Activated CD8-positive, alpha-beta T cell treated with anti-CD3 and anti-CD28 coated beads for 36 hours (primary cell): ENCODE data around the gene TRAPPC2L. TPM values are rescaled to one million over a fixed set of nuclear protein-coding genes. Genes with fewer than 3 reads are reported as not detected.

Source experiments
- ATAC-seq: fragments of 200-7000 bp; cut with Tn5 transposase; one replicate; pipeline ENCODE4 v1.10.0; 2021; ENCODE audit warnings: mild to moderate bottlenecking, moderate library complexity
- CTCF ChIA-PET: fragments of 350-600 bp; sonication (Branson Sonifier 250); formaldehyde crosslinking; loops from one replicate; lab custom pipeline; 2021; ENCODE audit warnings: antibody characterized with exemption; lab: Charles Lee
- POLR2A ChIA-PET: fragments of 350-600 bp; sonication (Branson Sonifier 250); formaldehyde crosslinking; loops from one replicate; lab custom pipeline; 2021; ENCODE audit warnings: antibody characterized with exemption; lab: Charles Lee
- DNase-seq: peaks from one replicate; pipeline ENCODE4 v3.0.0-alpha.2; 2020
- H3K27ac Mint-ChIP-seq: one replicate; pipeline ENCODE4 v1.8.0; 2021; ENCODE audit warnings: mild to moderate bottlenecking, mixed read lengths
- H3K27me3 Mint-ChIP-seq: one replicate; pipeline ENCODE4 v1.8.0; 2021; ENCODE audit warnings: mixed read lengths
- H3K36me3 Mint-ChIP-seq: one replicate; pipeline ENCODE4 v1.8.0; 2021; ENCODE audit warnings: low read depth, mixed read lengths
- H3K4me1 Mint-ChIP-seq: one replicate; pipeline ENCODE4 v1.8.0; 2021; ENCODE audit warnings: low read depth, mixed read lengths
- H3K4me3 Mint-ChIP-seq: one replicate; pipeline ENCODE4 v1.8.0; 2021; ENCODE audit warnings: mild to moderate bottlenecking, moderate library complexity, mixed read lengths
- H3K9me3 Mint-ChIP-seq: one replicate; pipeline ENCODE4 v1.8.0; 2021; ENCODE audit warnings: mixed read lengths
- CTCF ChIP-seq: fragments of 200-600 bp; IDR thresholded peaks from one replicate; pipeline ENCODE4 v1.8.0; 2022; ENCODE audit warnings: antibody characterized with exemption, mild to moderate bottlenecking
- intact Hi-C: fragments of 100-400 bp; cut with micrococcal nuclease; formaldehyde crosslinking; loops from one replicate; pipeline ENCODE4 v1.10.0; 2022
- total RNA-seq, 2 experiments: library from RNA; stranded (reverse); gene quantifications; one replicate each; pipeline ENCODE4 v1.2.3, GENCODE V29; 2021

TRAPPC2L gene
- total RNA-seq, 2 experiments from 2014 or later = 56.4 to 61.9 TPM

- DNase-seq (no peak), ATAC-seq (no peak)
- Mint-ChIP-seq H3K4me1 (no peaks in the 10 kb centered on the region), H3K4me3 (no peak overlapping the region), H3K9me3 (no peaks in the 10 kb centered on the region), H3K36me3 (no peaks in the 10 kb centered on the region), H3K27me3 (no peaks in the 10 kb centered on the region), H3K27ac (no peak overlapping the region)
- intact Hi-C loops = no loop called here
- ChIA-PET CTCF (interaction anchor here (1.3 kb wide), 1 partner anchor 19 kb away, joined by 4 read pairs; the partner anchor contains the start of genes GALNS and TRAPPC2L), POLR2A (interaction anchor here (0.8 kb wide), 1 partner anchor 11 kb away, joined by 4 read pairs; no protein-coding TSS in a partner anchor)
- no peak for TF ChIP-seq CTCF
These were observed 18.4 kb upstream of the TRAPPC2L start for GRCh38 chr16:88838566-88838965.

GRCh38 chr16:88839026-88839529, 17.8 kb upstream of the TRAPPC2L start:
- CTCF ChIA-PET = interaction anchor here (1.3 kb wide), 1 partner anchor 19 kb away, joined by 4 read pairs; the partner anchor contains the start of genes GALNS and TRAPPC2L
- H3K36me3 Mint-ChIP-seq = no peaks in the 10 kb centered on the region
- H3K27ac Mint-ChIP-seq = no peak overlapping the region

GRCh38 chr16:88839745-88840599, 17.0 kb upstream of the TRAPPC2L start:
- POLR2A ChIA-PET = interaction anchor here (0.5 kb wide), 1 partner anchor 873 kb away, joined by 3 read pairs; no protein-coding TSS in a partner anchor
- Mint-ChIP-seq H3K4me1 (no peaks in the 10 kb centered on the region), H3K9me3 (no peaks in the 10 kb centered on the region), H3K4me3 (no peak overlapping the region), H3K36me3 (no peaks in the 10 kb centered on the region), H3K27me3 (no peaks in the 10 kb centered on the region), H3K27ac (no peak overlapping the region)
- ATAC-seq (no peak), DNase-seq (no peak)
- CTCF ChIA-PET = interaction anchor here (1.3 to 1.5 kb wide), 2 partner anchors 18 kb away, joined by 4 read pairs; partner anchors contain the start of genes GALNS and TRAPPC2L
- intact Hi-C loops = loop anchor here (10.0 kb wide), 1 partner anchor 65 kb away; no protein-coding TSS in a partner anchor
- TF ChIP-seq CTCF = no peak

More at GRCh38 chr16:88839026-88839529, 17.8 kb upstream of the TRAPPC2L start:
- intact Hi-C loops = no loop called here
- POLR2A ChIA-PET = interaction anchor here (0.8 kb wide), 1 partner anchor 10 kb away, joined by 4 read pairs; no protein-coding TSS in a partner anchor
- no peak for TF ChIP-seq CTCF
- no peak overlapping the region for H3K4me3 Mint-ChIP-seq
- ATAC-seq = no peak
- no peaks in the 10 kb centered on the region for H3K4me1 Mint-ChIP-seq
- no peak for DNase-seq
- H3K9me3 Mint-ChIP-seq = no peaks in the 10 kb centered on the region
- H3K27me3 Mint-ChIP-seq = no peaks in the 10 kb centered on the region

- DNase-seq = no peak
- ATAC-seq = no peak
- Mint-ChIP-seq H3K4me3 (no peak overlapping the region), H3K27me3 (no peaks in the 10 kb centered on the region), H3K4me1 (no peaks in the 10 kb centered on the region), H3K36me3 (no peaks in the 10 kb centered on the region), H3K9me3 (no peaks in the 10 kb centered on the region), H3K27ac (no peak overlapping the region)
- TF ChIP-seq CTCF = no peak
- ChIA-PET POLR2A (interaction anchor here (0.5 kb wide), 1 partner anchor 872 kb away, joined by 3 read pairs; no protein-coding TSS in a partner anchor), CTCF (interaction anchor here (1.1 to 1.5 kb wide), 2 partner anchors 18 to 25 kb away, joined by 3 to 4 read pairs; no protein-coding TSS in a partner anchor)
- intact Hi-C loops = loop anchor here (10.0 kb wide), 1 partner anchor 64 kb away; no protein-coding TSS in a partner anchor
These were observed 16.2 kb upstream of the TRAPPC2L start for GRCh38 chr16:88840600-88841215.
